ENCODE results near the gene NEK8.
"Not testable (repeated sequence)": the region's sequence is repeated elsewhere in the genome, so short reads cannot be mapped to it uniquely, and the experiment has no call there.

NEK8 gene

GRCh38 chr17:28773736-28774135 is 45.1 kb downstream of the NEK8 start:
- Mint-ChIP-seq H3K9me3 (no peaks in the 10 kb centered on the region), H3K27me3 (no peaks in the 10 kb centered on the region), H3K27ac (no peak overlapping the region), H3K4me1 (ENCODE audit: low read depth) (no peaks in the 10 kb centered on the region), H3K36me3 (ENCODE audit: low read depth) (peaks cover 26% of the 10 kb centered on the region), H3K4me3 (no peak overlapping the region)
- intact Hi-C loops (cut with micrococcal nuclease), result no loop called here

- H3K4me1 Mint-ChIP-seq (ENCODE audit: low read depth), result no peaks in the 10 kb centered on the region
- no peaks in the 10 kb centered on the region for H3K9me3 Mint-ChIP-seq
- no peaks in the 10 kb centered on the region for H3K27me3 Mint-ChIP-seq
- H3K27ac Mint-ChIP-seq, result no peak overlapping the region
- intact Hi-C loops (cut with micrococcal nuclease), result no loop called here
- peaks cover 31% of the 10 kb centered on the region for H3K36me3 Mint-ChIP-seq (ENCODE audit: low read depth)
- no peak overlapping the region for H3K4me3 Mint-ChIP-seq
Observed at GRCh38 chr17:28774206-28774605, 45.6 kb downstream of the NEK8 start.

GRCh38 chr17:28777178-28777577 is 48.6 kb downstream of the NEK8 start:
- peaks cover 46% of the 10 kb centered on the region for H3K36me3 Mint-ChIP-seq (ENCODE audit: low read depth)
- no peak overlapping the region for H3K27ac Mint-ChIP-seq
- intact Hi-C loops (cut with micrococcal nuclease), result no loop called here
- H3K27me3 Mint-ChIP-seq, result no peaks in the 10 kb centered on the region
- no peaks in the 10 kb centered on the region for H3K4me1 Mint-ChIP-seq (ENCODE audit: low read depth)
- H3K9me3 Mint-ChIP-seq, result no peaks in the 10 kb centered on the region
- H3K4me3 Mint-ChIP-seq, result no peak overlapping the region

GRCh38 chr17:28779601-28780000 is 51.0 kb downstream of the NEK8 start:
- intact Hi-C loops (cut with micrococcal nuclease); H3K4me1 Mint-ChIP-seq (ENCODE audit: low read depth); H3K9me3 Mint-ChIP-seq; H3K27me3 Mint-ChIP-seq; H3K27ac Mint-ChIP-seq; H3K4me3 Mint-ChIP-seq: not testable (repeated sequence)
- H3K36me3 Mint-ChIP-seq (ENCODE audit: low read depth), result peaks cover 33% of the 10 kb centered on the region

- intact Hi-C loops (cut with micrococcal nuclease), result no loop called here
- Mint-ChIP-seq H3K9me3 (no peaks in the 10 kb centered on the region), H3K27ac (no peak overlapping the region), H3K36me3 (ENCODE audit: low read depth) (peaks cover 27% of the 10 kb centered on the region), H3K27me3 (no peaks in the 10 kb centered on the region), H3K4me1 (ENCODE audit: low read depth) (no peaks in the 10 kb centered on the region), H3K4me3 (no peak overlapping the region)
Observed at GRCh38 chr17:28783161-28783560, 54.6 kb downstream of the NEK8 start.

- Mint-ChIP-seq H3K4me1 (ENCODE audit: low read depth) (peaks cover 2% of the 10 kb centered on the region), H3K27me3 (no peaks in the 10 kb centered on the region), H3K9me3 (no peaks in the 10 kb centered on the region), H3K27ac (no peak overlapping the region), H3K4me3 (no peak overlapping the region), H3K36me3 (ENCODE audit: low read depth) (peaks cover 22% of the 10 kb centered on the region)
- intact Hi-C loops (cut with micrococcal nuclease), result no loop called here
Observed at GRCh38 chr17:28788100-28788499, 59.5 kb downstream of the NEK8 start.

Measured in dendritic cell treated with granulocyte-macrophage colony-stimulating factor and Interleukin-4, amounts not matched to agents 40 ng/mL and 50 ng/mL, for 4 days (primary cell).